Uterus (tissue), 2 donors: ENCODE data around the gene FSHR.

Experiments used
- POLR2A ChIP-seq, 2 donors: fragments of 450-650 bp; IDR thresholded peaks; one replicate each; pipeline ENCODE4 v1.6.1; 2016; ENCODE audit warnings: antibody characterized with exemption in 2 of 2, mild to moderate bottlenecking in 1 of 2, moderate library complexity in 1 of 2
- TF ChIP-seq, protein P1 (sequence below), 4 experiments: fragments of 200-600 bp in 2 of 4; fragments of 450-650 bp in 2 of 4; sonication (generic) in 2 of 4; IDR thresholded peaks; one replicate each; pipeline ENCODE4 v1.5.1; 2016 to 2019; ENCODE audit warnings: antibody characterized with exemption in 4 of 4, mild to moderate bottlenecking in 2 of 4, moderate library complexity in 1 of 4

- TF ChIP-seq, protein P1, sequence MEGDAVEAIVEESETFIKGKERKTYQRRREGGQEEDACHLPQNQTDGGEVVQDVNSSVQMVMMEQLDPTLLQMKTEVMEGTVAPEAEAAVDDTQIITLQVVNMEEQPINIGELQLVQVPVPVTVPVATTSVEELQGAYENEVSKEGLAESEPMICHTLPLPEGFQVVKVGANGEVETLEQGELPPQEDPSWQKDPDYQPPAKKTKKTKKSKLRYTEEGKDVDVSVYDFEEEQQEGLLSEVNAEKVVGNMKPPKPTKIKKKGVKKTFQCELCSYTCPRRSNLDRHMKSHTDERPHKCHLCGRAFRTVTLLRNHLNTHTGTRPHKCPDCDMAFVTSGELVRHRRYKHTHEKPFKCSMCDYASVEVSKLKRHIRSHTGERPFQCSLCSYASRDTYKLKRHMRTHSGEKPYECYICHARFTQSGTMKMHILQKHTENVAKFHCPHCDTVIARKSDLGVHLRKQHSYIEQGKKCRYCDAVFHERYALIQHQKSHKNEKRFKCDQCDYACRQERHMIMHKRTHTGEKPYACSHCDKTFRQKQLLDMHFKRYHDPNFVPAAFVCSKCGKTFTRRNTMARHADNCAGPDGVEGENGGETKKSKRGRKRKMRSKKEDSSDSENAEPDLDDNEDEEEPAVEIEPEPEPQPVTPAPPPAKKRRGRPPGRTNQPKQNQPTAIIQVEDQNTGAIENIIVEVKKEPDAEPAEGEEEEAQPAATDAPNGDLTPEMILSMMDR (IDR thresholded peaks at IDR 0.05) = no peak
- TF ChIP-seq POLR2A (IDR thresholded peaks at IDR 0.05) = no peak
Measured at GRCh38 chr2:48978131-48978530, 176.2 kb downstream of the FSHR start.
